A549 (cell line): ENCODE data around the gene CD99L2. TPM values are rescaled to one million over a fixed set of nuclear protein-coding genes. Genes with fewer than 3 reads are reported as not detected.
A peak's percentile ranks its signal among the peaks of the same experiment; 100 is the strongest.

Experiments used
- ATAC-seq, 2 experiments: fragments of 200-7000 bp in 1 of 2; fragments of >200 bp in 1 of 2; cut with Nextera tagmentation in 1 of 2; cut with Tn5 transposase in 1 of 2; 3 replicates each; pipeline versions ENCODE4 v1.8.0 to v1.9.1; 2018 to 2020; ENCODE audit warnings: mild to moderate bottlenecking in 1 of 2, moderate library complexity in 1 of 2
- CTCF ChIA-PET: fragments of 300-600 bp; sonication (Branson Sonifier 250); formaldehyde crosslinking; extraction: SDS; loops from one replicate; lab custom pipeline; 2021; ENCODE audit warnings: antibody characterized with exemption, inconsistent platforms; lab: Yijun Ruan, JAX
- POLR2A ChIA-PET: fragments of 350-600 bp; formaldehyde crosslinking; extraction: SDS; loops from one replicate; lab custom pipeline; 2021; ENCODE audit warnings: antibody characterized with exemption, inconsistent platforms; lab: Yijun Ruan, JAX
- DNase-seq, 2 experiments: peaks; one replicate each; pipeline versions ENCODE4 v3.0.0 to v3.0.0-alpha.2; 2011 to 2016; ENCODE audit warnings: low read depth in 1 of 2, low spot score in 1 of 2
- FAIRE-seq: peaks from 2 replicates; lab custom pipeline; 2011; peaks lifted over from hg19 to GRCh38; lab: Jason Lieb, UNC
- H3K27ac ChIP-seq, 2 experiments: fragments of >200 bp; sonication (Bioruptor Twin); formaldehyde crosslinking; 3 replicates each; pipeline ENCODE4 v1.5.1; 2016 to 2017
- H3K4me1 ChIP-seq: fragments of >200 bp; sonication (Bioruptor Twin); formaldehyde crosslinking; 3 replicates; pipeline ENCODE4 v1.6.1; 2016
- H3K4me2 ChIP-seq: fragments of >200 bp; sonication (Bioruptor Twin); formaldehyde crosslinking; 3 replicates; pipeline ENCODE4 v1.6.1; 2016
- H3K4me3 ChIP-seq: fragments of >200 bp; sonication (Bioruptor Twin); formaldehyde crosslinking; 3 replicates; pipeline ENCODE4 v1.5.1; 2016
- H3K9me3 ChIP-seq: fragments of >200 bp; sonication (Bioruptor Twin); formaldehyde crosslinking; 3 replicates; pipeline ENCODE4 v1.6.1; 2016
- BCL3 ChIP-seq: fragments of >200 bp; sonication (Bioruptor Twin); formaldehyde crosslinking; IDR thresholded peaks from 3 replicates; pipeline ENCODE4 v1.6.1; 2016
- CBX2 ChIP-seq: fragments of 200-600 bp; sonication (generic); IDR thresholded peaks from 2 replicates; pipeline ENCODE4 v1.6.1; 2016; ENCODE audit warnings: low read depth, mild to moderate bottlenecking, borderline replicate concordance
- CTCF ChIP-seq: fragments of >200 bp; sonication (Bioruptor Twin); formaldehyde crosslinking; IDR thresholded peaks from 3 replicates; pipeline ENCODE4 v1.5.1; 2016
- EHF ChIP-seq: fragments of 250-450 bp; sonication (Bioruptor Pico); IDR thresholded peaks from 2 replicates; pipeline ENCODE4 v1.5.0; 2020; ENCODE audit warnings: mild to moderate bottlenecking
- FOSL2 ChIP-seq, 2 experiments: fragments of 450-650 bp in 1 of 2; fragments of >200 bp in 1 of 2; sonication (Bioruptor Twin) in 1 of 2; formaldehyde crosslinking; IDR thresholded peaks; 2 replicates each; pipeline versions ENCODE4 v1.5.0 to v1.6.1; 2016 to 2020; ENCODE audit warnings: mild to moderate bottlenecking in 1 of 2, moderate library complexity in 1 of 2
- FOXS1 ChIP-seq: fragments of 250-450 bp; sonication (Bioruptor Pico); IDR thresholded peaks from 2 replicates; pipeline ENCODE4 v1.5.0; 2020; ENCODE audit warnings: mild to moderate bottlenecking, moderate library complexity
- HEYL ChIP-seq: fragments of 250-450 bp; sonication (Bioruptor Pico); IDR thresholded peaks from 2 replicates; pipeline ENCODE4 v1.8.0; 2021; ENCODE audit warnings: mild to moderate bottlenecking, moderate library complexity
- HOXB13 ChIP-seq: fragments of 250-450 bp; sonication (Bioruptor Pico); IDR thresholded peaks from 2 replicates; pipeline ENCODE4 v1.5.0; 2020; ENCODE audit warnings: low read depth, mild to moderate bottlenecking, moderate library complexity
- KDM1A ChIP-seq: fragments of 200-600 bp; sonication (generic); IDR thresholded peaks from 2 replicates; pipeline ENCODE4 v1.6.1; 2016; ENCODE audit warnings: low read depth, mild to moderate bottlenecking
- KDM5A ChIP-seq: fragments of 200-600 bp; sonication (generic); IDR thresholded peaks from 2 replicates; pipeline ENCODE4 v1.6.1; 2016; ENCODE audit warnings: antibody characterized with exemption, mild to moderate bottlenecking
- MAZ ChIP-seq: fragments of 150-350 bp; IDR thresholded peaks from 2 replicates; pipeline ENCODE4 v1.6.1; 2014; ENCODE audit warnings: antibody characterized with exemption, low read depth, low read length, borderline replicate concordance
- NPAS2 ChIP-seq: fragments of 250-450 bp; sonication (Bioruptor Pico); IDR thresholded peaks from 2 replicates; pipeline ENCODE4 v1.8.0; 2022; ENCODE audit warnings: mild to moderate bottlenecking, moderate library complexity, borderline replicate concordance
- POLR2A ChIP-seq: IDR thresholded peaks from 2 replicates; pipeline ENCODE4 v1.6.1; 2012; ENCODE audit warnings: mild to moderate bottlenecking, low read length
- RCOR1 ChIP-seq: fragments of 150-350 bp; IDR thresholded peaks from 2 replicates; pipeline ENCODE4 v1.6.1; 2014; ENCODE audit warnings: antibody characterized with exemption, low read length, low read depth
- RNF2 ChIP-seq: fragments of 200-600 bp; sonication (generic); IDR thresholded peaks from 2 replicates; pipeline ENCODE4 v1.6.1; 2016; ENCODE audit warnings: low read depth, mild to moderate bottlenecking, antibody characterized with exemption, moderate library complexity, borderline replicate concordance
- TP53 ChIP-seq: fragments of 250-450 bp; sonication (Bioruptor Pico); IDR thresholded peaks from 2 replicates; pipeline ENCODE4 v1.5.0; 2021; ENCODE audit warnings: mild to moderate bottlenecking, moderate library complexity
- USF2 ChIP-seq: fragments of 450-650 bp; IDR thresholded peaks from 2 replicates; pipeline ENCODE4 v1.6.1; 2014; ENCODE audit warnings: antibody characterized with exemption
- ZFP36 ChIP-seq: fragments of 450-650 bp; IDR thresholded peaks from 2 replicates; pipeline ENCODE4 v1.6.1; 2014; ENCODE audit warnings: borderline replicate concordance; ENCODE audit not compliant: partially characterized antibody
- ZSCAN20 ChIP-seq: fragments of 250-450 bp; sonication (Bioruptor Pico); IDR thresholded peaks from 2 replicates; pipeline ENCODE4 v1.8.0; 2022; ENCODE audit warnings: mild to moderate bottlenecking, moderate library complexity
- WGBS: methylation state at CpG from one replicate; pipeline ENCODE4 v1.1.6; 2017; ENCODE audit errors: missing lambda C conversion rate; 5-methylcytosine and 5-hydroxymethylcytosine counted together
- polyA plus RNA-seq, 4 experiments: library from polyadenylated mRNA; depleted of rRNA in 3 of 4; stranded (reverse); fragments of >200 nt; fragmentation: RNase III in 1 of 4; extraction: RNeasy Plus Mini Kit Qiagen cat#74134 plus additional on column Dnase treatment in 1 of 4; gene quantifications; 2 replicates in 3 of 4; 3 replicates in 1 of 4; pipeline ENCODE4 v1.2.3, GENCODE V29; 2011 to 2017

Gene CD99L2
- polyA plus RNA-seq, 2 of the 4 experiments (the other 2 are of a cell fraction) = 50.5 to 66.5 TPM

GRCh38 chrX:150753357-150753756 lies 145.1 kb downstream of the CD99L2 start:
- Histone ChIP-seq H3K4me1 (no peaks in the 10 kb centered on the region), H3K27ac (no peak overlapping the region), H3K4me2 (no peak overlapping the region), H3K9me3 (no peaks in the 10 kb centered on the region), H3K4me3 (no peak overlapping the region)
- no peak for ATAC-seq
- ChIA-PET POLR2A (no interaction called here), CTCF (no interaction called here)
- FAIRE-seq = no peak
- 91% methylated on average over 4 of the region's 4 CpGs for WGBS
- TF ChIP-seq KDM5A (no peak), POLR2A (no peak), CBX2 (no peak), MAZ (no peak), HOXB13 (CRISPR knock-in tag) (no peak), RNF2 (no peak), RCOR1 (no peak), BCL3 (no peak), KDM1A (no peak), USF2 (no peak), NPAS2 (CRISPR knock-in tag) (no peak), TP53 (CRISPR knock-in tag) (no peak), HEYL (no peak)
- no peak for DNase-seq

GRCh38 chrX:150752124-150752523 lies 146.3 kb downstream of the CD99L2 start:
- 82% methylated on average over 3 of the region's 3 CpGs for WGBS
- H3K27ac ChIP-seq = no peak overlapping the region
- H3K9me3 ChIP-seq = no peaks in the 10 kb centered on the region
- DNase-seq = no peak
- FAIRE-seq = no peak
- H3K4me3 ChIP-seq = no peak overlapping the region
- ChIA-PET POLR2A (no interaction called here), CTCF (no interaction called here)
- no peak for ATAC-seq
- no peaks in the 10 kb centered on the region for H3K4me1 ChIP-seq
- TF ChIP-seq CTCF (no peak), EHF (CRISPR knock-in tag) (no peak), MAZ (no peak), FOXS1 (CRISPR knock-in tag) (no peak), ZFP36 (no peak)
- TF ChIP-seq, all 56 proteins: peak for 0
- no peak overlapping the region for H3K4me2 ChIP-seq

GRCh38 chrX:150736475-150736874 lies 162.0 kb downstream of the CD99L2 start:
- no peaks in the 10 kb centered on the region for H3K4me1 ChIP-seq
- no peak overlapping the region for H3K4me3 ChIP-seq
- no peak for TF ChIP-seq ZSCAN20
- no peak for TF ChIP-seq FOSL2 (IDR thresholded peaks at IDR 0.05)
- no peak for TF ChIP-seq FOSL2 (CRISPR knock-in tag; IDR thresholded peaks at IDR 0.05)
- H3K27ac ChIP-seq = no peak overlapping the region
- H3K4me2 ChIP-seq = no peak overlapping the region
- peak; percentile 63 for FAIRE-seq
- ChIA-PET CTCF (no interaction called here), POLR2A (no interaction called here)
- WGBS = 95% methylated on average over 9 of the region's 9 CpGs
- no peak for ATAC-seq
- no peak for DNase-seq
- no peaks in the 10 kb centered on the region for H3K9me3 ChIP-seq
